ENCODE data around the gene IL5. TPM values are rescaled to one million over a fixed set of nuclear protein-coding genes. Genes with fewer than 3 reads are reported as not detected.

The IL5 gene
- total and polyA plus RNA-seq, 2 of the 4 experiments (the other 2 are of a cell fraction), result not detected

DNA sequence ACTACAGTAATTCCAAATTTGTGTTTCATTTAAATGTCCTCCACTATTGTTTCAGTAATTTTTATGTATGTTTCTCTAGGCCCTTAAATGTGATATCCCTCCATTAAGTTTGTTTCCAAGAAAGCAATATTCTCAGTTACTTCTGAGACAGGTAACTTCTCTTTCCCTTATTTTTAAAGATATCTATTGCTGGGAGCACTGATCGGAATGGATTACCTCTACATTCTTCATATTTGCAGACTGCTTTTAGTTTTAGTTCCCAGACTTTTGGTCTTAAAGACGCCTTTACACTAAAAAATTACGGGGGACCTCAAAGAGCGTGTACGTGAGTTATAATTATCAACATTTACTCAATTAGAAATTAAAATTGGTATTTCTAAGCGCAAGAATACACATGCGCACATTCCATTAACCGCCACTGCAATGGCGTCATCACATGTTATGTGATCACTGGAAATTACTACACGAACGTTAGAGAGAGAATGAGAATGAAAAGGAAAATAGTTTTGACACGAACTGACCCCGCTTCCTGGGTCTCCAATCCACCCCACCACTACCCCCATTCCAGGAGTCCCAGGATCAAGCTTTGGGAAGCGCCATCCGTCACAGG lies 12.9 kb upstream of the IL5 start (continued):
- TF ChIP-seq, protein P1, sequence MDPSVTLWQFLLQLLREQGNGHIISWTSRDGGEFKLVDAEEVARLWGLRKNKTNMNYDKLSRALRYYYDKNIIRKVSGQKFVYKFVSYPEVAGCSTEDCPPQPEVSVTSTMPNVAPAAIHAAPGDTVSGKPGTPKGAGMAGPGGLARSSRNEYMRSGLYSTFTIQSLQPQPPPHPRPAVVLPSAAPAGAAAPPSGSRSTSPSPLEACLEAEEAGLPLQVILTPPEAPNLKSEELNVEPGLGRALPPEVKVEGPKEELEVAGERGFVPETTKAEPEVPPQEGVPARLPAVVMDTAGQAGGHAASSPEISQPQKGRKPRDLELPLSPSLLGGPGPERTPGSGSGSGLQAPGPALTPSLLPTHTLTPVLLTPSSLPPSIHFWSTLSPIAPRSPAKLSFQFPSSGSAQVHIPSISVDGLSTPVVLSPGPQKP (IDR thresholded peaks at IDR 0.05; ENCODE audit: borderline replicate concordance, low read depth, low read length), result no peak
- TF ChIP-seq BHLHE40 (IDR thresholded peaks at IDR 0.05; ENCODE audit: low read depth, low read length), result no peak

DNA sequence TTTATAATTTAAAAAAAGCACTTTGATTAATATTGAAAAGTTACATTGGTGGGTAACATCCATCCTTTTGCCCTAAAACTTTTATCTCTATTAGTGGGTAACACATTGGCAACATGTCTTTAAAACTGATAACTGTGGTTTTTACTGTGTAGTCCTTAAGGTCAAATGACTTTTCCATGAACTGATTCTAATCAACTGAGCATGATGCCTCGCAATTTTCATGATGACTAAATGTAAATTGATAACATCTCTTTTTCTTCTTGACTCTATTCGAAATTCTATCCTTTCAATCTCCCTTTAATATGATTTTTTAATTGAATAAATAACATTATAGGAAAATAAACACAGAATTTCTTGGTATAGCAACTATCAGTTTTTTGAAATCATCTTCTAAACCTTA lies 6.3 kb upstream of the IL5 start:
- Histone ChIP-seq H3K27ac (ENCODE audit: insufficient read depth, low read length) (no peak overlapping the region), H3K4me2 (ENCODE audit: low read depth, low read length) (no peak overlapping the region), H2BK20ac (ENCODE audit: low read depth, low read length) (no peak overlapping the region), H4K91ac (ENCODE audit: insufficient read depth, low read depth, low read length) (no peak overlapping the region), H3K56ac (ENCODE audit: extremely low read depth, insufficient read depth, low read length) (no peak overlapping the region), H2AK9ac (replicated peaks; ENCODE audit: low read depth, low read length, poor library complexity) (no peak overlapping the region), H3K4me1 (ENCODE audit: control insufficient read depth, insufficient read depth, low read length) (no peaks in the 10 kb centered on the region), H4K8ac (ENCODE audit: low read depth in 2 of 2, low read length in 2 of 2) (no peak overlapping the region), H2BK15ac (ENCODE audit: low read depth, low read length) (no peak overlapping the region), H3K23ac (ENCODE audit: low read depth, low read length) (no peak overlapping the region), H3K14ac (replicated peaks; ENCODE audit: low read depth, low read length) (no peak overlapping the region), H2BK120ac (ENCODE audit: low read depth, low read length) (no peak overlapping the region), H3K27me3 (ENCODE audit: control insufficient read depth, insufficient read depth, low read length) (peaks cover 8% of the 10 kb centered on the region), H4K20me1 (ENCODE audit: insufficient read depth, low read length) (no peaks in the 10 kb centered on the region), H3K9me3 (ENCODE audit: control insufficient read depth, insufficient read depth, low read length) (no peaks in the 10 kb centered on the region), H2BK5ac (ENCODE audit: low read depth, low read length, poor library complexity, severe bottlenecking) (no peak overlapping the region), H3K9me1 (ENCODE audit: insufficient read depth, low read length) (no peaks in the 10 kb centered on the region; the same call in 1 of the 2 replicates), H3K4ac (ENCODE audit: low read depth, low read length) (no peak overlapping the region), H3K18ac (ENCODE audit: low read depth, low read length) (no peak overlapping the region), H2AK5ac (ENCODE audit: low read depth, low read length) (no peak overlapping the region), H4K5ac (ENCODE audit: low read depth, low read length) (no peak overlapping the region), H3K79me1 (ENCODE audit: low read depth in 1 of 2, low read length in 2 of 2) (no peaks in the 10 kb centered on the region), H2AFZ (replicated peaks; ENCODE audit: low read length, poor library complexity) (no peak overlapping the region), H3K36me3 (ENCODE audit: control insufficient read depth, insufficient read depth, low read length) (no peaks in the 10 kb centered on the region), H3K4me3 (ENCODE audit: insufficient read depth, low read depth, low read length) (no peak overlapping the region), H3K9ac (ENCODE audit: low read depth, low read length) (no peak overlapping the region)
- intact Hi-C loops (cut with micrococcal nuclease) (no loop called here), dilution Hi-C loops (cut with HindIII; ENCODE audit: low sequenced_read_pairs, unreplicated experiment) (no loop called here), in situ Hi-C loops (cut with MboI; ENCODE audit: low sequenced_read_pairs) (no loop called here)
- no peak for DNase-seq
- BruUV-seq (replicated peaks), result no TSS peak
- ChIA-PET CTCF (interaction anchor here (0.6 kb wide), 1 partner anchor 12 kb away, joined by 4 read pairs; no protein-coding TSS in a partner anchor), POLR2A (ENCODE audit: unreplicated experiment) (no interaction called here)
- no CpG with 5 or more reads among the region's 2 CpGs for WGBS, 2 experiments (ENCODE audit: extremely low coverage in 2 of 2, insufficient read length in 1 of 2)
- ATAC-seq (ENCODE audit: low read depth), result no peak
- no peak for TF ChIP-seq RFX5 (IDR thresholded peaks at IDR 0.05; ENCODE audit: low read depth, low read length)
- TF ChIP-seq, protein P2, sequence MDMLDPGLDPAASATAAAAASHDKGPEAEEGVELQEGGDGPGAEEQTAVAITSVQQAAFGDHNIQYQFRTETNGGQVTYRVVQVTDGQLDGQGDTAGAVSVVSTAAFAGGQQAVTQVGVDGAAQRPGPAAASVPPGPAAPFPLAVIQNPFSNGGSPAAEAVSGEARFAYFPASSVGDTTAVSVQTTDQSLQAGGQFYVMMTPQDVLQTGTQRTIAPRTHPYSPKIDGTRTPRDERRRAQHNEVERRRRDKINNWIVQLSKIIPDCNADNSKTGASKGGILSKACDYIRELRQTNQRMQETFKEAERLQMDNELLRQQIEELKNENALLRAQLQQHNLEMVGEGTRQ (IDR thresholded peaks at IDR 0.05; ENCODE audit: low read depth, low read length), result no peak
- TF ChIP-seq MXI1 (IDR thresholded peaks at IDR 0.05; ENCODE audit: borderline replicate concordance, low read depth, low read length), result no peak
- TF ChIP-seq CHD1 (IDR thresholded peaks at IDR 0.05; ENCODE audit: low read depth, low read length), result no peak
- TF ChIP-seq BHLHE40 (IDR thresholded peaks at IDR 0.05; ENCODE audit: low read depth, low read length), result no peak
- TF ChIP-seq FOS (IDR thresholded peaks at IDR 0.05; ENCODE audit: low read depth, low read length), result no peak
- TF ChIP-seq, protein P1 (IDR thresholded peaks at IDR 0.05; ENCODE audit: borderline replicate concordance, low read depth, low read length), result no peak
- TF ChIP-seq, protein P3, sequence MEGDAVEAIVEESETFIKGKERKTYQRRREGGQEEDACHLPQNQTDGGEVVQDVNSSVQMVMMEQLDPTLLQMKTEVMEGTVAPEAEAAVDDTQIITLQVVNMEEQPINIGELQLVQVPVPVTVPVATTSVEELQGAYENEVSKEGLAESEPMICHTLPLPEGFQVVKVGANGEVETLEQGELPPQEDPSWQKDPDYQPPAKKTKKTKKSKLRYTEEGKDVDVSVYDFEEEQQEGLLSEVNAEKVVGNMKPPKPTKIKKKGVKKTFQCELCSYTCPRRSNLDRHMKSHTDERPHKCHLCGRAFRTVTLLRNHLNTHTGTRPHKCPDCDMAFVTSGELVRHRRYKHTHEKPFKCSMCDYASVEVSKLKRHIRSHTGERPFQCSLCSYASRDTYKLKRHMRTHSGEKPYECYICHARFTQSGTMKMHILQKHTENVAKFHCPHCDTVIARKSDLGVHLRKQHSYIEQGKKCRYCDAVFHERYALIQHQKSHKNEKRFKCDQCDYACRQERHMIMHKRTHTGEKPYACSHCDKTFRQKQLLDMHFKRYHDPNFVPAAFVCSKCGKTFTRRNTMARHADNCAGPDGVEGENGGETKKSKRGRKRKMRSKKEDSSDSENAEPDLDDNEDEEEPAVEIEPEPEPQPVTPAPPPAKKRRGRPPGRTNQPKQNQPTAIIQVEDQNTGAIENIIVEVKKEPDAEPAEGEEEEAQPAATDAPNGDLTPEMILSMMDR (conservative IDR thresholded peaks at IDR 0.05; ENCODE audit: low read depth, low read length), result no peak
- TF ChIP-seq CEBPB (IDR thresholded peaks at IDR 0.05; ENCODE audit: low read depth, low read length), result no peak
- no peak for TF ChIP-seq MAZ (IDR thresholded peaks at IDR 0.05; ENCODE audit: borderline replicate concordance, low read depth, low read length)
- no peak for TF ChIP-seq RCOR1 (IDR thresholded peaks at IDR 0.05; ENCODE audit: insufficient replicate concordance, low read length)

Data from IMR-90 (cell line).